Stimulated activated CD4-positive, alpha-beta T cell treated with anti-CD3 and anti-CD28 coated beads, TNF-alpha, amount 100 ng/mL, for 1 hour (primary cell): ENCODE measurements around the gene KIF25.

Experiments
- DNase-seq, 3 donors: peaks; one replicate each; pipeline ENCODE4 v3.0.0-alpha.2; 2020; ENCODE audit warnings: low read depth in 3 of 3, low spot score in 1 of 3

KIF25 gene

DNA sequence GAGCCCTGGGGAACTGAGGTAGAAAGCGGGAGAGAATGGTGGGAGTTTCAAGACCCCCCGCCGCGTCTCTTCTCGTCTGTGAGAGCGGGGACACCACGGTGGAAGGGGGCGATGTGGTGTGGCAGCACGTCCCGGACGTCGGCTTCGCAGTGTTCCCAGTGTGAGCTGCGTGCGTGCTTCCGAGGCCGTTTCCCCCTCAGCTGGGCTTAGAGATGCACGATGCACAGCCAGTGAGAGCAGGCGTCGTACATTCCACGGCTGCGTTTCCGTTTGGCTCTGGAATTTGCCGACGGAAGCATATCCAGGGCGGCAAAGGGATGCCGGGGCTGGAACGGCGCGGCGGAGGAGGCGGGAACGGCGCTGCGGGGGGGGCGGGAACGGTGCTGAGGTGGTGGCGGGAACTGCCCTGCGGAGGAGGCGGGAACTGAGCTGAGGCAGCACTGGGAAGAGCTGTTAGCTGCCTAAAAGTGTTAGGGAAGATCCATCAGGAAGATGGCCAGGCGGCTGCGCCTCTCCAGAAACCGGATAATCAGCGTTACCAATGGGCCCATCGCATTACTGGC, 37.7 kb downstream of the KIF25 start:
- no peak for DNase-seq

DNA sequence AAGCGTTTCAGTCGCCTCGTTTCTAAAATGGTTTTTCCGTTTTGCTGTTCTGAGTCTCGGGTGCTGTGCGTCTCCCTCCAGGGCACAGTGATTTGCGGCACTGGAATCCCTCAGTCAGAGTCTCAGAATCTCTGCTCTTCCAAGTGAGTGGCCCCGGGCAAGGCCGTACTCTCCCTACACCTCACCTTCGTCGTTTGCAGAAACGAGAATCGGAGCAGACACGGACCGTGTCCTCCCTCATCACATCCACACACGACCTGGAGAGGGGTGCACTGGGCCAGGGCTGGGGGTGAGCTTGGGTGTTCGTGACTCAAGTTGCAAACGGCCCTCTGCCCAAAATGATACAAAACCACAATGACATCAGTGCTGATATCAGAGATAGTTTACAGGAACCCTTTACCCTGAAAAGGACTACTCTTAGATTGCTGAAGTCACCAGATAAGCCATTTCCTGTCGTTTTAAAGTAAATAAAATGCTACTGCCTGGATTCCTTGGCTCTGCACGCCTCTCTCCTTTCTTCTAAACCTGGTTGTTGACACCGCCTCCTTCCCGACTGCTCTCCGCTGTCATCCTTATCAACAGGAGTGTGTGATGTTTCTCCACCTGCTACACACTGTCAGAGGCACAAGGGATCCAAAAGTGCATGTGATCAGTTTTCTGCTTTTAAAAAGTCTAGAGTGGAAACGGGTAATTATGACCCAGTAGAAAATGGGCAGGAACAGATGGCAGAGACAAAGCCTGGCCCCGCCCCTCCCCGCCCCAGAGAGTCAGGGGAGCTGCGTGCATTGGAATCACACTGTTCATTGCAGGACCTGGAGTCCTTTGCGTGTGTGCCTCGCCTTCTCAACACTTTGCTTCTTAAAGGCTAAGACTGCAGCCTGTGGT, 38.4 kb downstream of the KIF25 start:
- DNase-seq = no peak

DNA sequence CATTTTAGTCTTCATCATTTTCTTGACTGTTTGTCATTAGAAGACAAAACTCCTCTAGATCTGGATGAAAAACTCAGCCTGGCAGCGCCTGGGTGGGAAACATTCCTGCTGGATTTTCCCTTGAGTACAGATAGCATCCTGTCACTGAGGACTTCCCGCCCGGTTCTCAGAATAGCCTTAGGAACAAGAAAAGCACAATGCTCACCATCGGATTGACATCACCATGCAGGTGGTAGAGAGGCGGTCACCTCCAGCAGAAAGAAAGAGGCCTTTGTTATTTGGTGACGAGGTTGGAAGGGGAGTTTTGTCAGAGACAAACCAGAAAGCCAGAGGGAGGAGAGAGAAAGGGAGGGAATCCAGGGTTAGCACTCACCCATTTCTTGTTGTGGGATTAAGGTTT, 39.8 kb downstream of the KIF25 start:
- no peak for DNase-seq

DNA sequence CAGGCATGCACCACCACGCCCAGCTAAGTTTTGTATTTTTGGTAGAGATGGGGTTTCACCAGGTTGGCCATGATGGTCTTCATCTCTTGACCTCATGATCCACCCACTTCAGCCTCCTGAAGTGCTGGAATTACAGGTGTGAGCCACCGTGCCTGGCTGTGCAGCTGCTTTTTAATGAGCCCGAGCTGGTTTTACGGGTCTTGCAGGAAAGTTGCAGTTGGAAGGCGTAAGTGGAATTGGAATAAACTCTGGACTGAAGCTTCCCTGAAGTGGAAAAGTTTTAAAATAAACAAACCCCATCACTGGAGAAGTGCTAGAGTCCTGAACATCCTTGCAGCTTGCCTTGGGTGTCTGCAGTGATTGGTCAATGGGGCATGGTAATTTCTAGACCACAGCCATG, 40.4 kb downstream of the KIF25 start:
- no peak for DNase-seq

DNA sequence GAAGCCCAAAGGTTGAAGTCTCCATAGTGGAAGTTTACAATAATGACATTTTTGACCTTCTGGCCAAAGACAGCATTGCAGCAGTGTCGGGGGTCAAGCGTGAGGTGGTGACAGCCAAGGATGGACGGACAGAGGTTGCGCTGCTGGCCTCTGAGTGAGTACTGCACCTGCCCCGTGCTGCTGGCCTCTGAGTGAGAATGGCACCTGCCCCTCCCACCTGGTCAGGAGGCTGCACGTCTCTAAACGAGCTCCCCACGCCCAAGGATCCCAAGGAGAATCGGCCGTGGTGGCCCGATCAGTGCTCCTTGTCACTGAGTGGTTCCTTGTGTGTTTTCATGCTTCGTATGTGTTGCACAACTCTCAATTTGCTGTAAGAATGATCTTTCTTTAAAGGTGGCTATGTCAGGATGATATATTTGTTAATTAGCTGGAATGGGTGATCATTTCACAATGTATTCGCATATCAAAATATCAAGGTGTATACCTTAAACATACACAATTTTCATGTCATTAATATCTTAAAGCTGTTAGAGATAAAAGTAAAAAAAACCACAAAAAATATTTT, 41.2 kb downstream of the KIF25 start:
- no peak for DNase-seq

DNA sequence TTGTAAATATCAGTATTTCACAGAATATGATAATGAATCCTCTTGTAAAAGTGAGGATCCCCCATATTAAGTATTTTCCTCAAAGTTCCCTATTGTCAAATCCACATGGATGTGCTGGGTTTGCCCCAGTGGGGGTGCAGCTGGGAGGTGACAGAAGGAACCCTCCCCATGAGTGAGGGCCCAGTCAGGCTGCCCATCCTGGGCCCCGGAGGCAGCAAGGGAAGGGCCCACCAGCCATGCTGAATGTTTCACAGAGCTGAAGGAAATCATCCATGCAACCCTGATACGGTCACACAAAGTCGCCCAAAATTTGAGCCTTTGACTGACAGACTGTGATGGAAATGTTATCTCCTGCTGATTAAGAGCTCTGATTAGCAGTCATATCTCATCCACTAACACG, 41.8 kb downstream of the KIF25 start:
- DNase-seq = no peak

DNA sequence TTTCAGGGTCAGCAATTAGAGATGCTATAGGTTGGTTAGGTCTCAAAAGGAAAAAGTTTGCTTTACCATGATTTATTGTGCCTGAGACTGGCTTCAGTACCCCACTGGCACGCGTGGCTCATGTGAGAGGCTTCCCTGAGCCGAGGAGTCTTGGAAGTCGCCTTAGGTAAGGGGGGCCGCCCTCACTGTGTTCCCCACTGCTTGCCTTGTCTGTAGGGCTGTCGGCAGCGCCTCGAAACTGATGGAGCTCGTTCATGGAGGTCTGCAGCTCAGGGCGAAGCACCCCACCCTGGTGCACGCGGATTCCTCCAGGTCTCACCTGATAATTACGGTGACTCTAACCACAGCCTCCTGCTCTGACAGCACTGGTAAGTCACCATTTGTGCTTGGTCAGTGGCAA, 42.4 kb downstream of the KIF25 start:
- no peak for DNase-seq

DNA sequence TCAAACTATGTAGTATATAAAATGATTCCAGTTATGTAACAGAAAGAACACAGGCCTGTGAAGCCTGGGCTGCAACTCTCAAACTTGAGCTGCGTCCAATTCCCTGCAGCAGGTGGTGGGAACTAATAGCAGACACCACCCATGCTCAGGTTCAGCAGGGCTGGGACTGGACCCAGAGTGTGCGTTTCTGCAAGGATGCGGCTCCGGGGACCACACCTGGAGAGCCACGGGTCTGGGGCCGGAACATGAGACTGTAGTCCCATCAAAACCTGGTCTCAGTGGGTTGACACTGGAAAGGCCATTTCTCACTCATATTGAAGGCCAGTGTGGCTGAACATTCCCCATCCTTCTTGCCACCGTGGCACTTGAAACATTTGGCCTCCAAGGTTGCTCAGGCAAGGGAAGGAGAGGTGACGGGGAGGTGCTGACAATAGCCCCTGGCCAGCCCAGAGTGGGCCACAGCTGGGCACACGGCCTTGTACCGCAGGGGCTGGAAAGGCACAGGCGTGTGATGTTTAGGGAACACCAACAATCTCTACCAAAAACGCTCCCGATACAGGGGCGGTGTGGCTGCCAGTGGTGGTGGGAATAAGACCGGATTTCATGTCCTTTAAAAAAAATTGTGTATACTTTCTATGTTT, 43.5 kb downstream of the KIF25 start:
- DNase-seq = no peak

DNA sequence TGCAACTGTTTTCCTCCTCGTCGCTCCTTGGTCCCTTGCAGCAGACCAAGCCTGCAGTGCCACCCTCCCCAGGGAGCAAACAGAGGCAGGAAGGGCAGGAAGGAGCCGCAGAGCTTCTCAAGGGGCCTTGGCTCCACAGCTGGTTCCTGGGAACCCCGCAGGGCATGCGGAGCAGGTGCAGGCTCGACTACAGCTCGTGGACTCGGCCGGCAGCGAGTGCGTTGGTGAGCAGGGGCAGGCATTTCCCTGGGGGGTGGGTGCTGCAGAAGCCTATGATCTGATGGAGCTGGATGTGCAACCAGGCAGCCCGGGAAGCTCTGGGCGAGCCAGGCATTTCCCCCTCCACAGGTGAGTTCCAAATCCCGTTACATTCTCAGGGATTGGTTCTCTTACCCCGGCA, 44.5 kb downstream of the KIF25 start:
- DNase-seq = no peak

DNA sequence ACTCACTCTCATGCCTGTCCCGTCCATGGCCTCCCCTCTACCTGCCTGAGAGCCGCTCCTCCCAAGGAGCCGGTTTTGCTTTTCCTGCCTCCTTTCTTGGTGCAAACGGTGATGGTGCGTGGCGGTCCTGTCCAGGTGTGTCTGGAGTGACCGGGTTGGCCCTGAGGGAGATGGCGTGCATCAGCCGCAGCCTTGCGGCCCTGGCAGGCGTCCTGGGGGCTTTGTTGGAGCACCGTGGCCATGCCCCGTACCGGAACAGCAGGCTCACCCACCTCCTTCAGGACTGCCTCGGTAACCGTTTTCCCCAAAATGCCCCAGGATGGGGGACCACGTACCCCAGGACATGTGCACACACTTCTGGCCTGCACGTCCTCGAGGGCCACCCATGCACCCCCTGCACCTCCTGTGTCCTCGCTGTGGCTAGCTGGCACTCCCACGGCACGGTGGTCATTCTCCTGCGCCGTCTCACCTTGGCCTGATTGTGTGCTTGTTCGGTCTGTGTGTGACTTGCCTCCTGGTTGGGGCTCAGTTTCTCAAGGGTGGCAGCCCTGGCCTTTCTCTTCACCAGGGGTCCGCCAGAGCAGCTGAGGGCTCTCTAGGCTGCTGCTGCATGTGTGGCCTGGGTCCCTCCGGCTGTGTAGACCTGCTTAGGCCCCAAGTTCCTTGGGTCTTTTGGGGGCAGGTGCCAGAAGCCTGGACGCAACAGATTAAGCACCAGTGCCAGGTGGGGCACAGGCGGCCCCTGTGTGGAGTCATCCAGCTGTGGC, 45.1 kb downstream of the KIF25 start:
- no peak for DNase-seq

DNA sequence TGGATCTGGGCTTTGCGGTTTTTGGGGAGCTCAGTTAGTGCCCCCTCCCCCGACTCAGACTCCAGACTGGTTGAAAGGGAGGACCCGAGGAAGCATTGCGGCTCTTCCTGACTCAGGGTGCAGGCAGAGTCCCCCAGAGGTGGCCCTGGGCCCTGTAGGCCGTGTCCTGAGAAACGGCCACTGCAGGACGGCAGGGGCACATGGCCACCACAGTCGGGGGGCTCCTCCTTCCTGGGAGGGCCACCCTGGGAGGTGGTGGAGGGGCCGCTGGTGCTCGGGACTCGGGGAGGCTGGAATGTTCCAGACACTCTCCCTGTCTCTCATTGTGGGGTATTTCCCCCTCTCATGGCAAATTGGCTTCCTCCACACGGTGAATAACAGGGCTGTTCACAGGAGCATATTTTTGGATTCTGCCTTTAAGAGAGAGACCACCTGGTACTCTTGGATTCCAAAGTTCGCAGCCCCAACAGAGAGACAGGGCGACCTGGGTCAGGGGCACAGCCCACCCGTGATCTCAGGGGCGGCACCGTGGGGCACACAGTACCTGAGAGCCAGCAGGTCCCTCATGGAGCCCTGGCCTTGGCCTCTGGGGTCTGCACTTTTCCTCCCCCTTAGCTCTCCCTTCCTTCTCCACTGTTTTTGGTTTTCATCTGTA, 45.8 kb downstream of the KIF25 start:
- no peak for DNase-seq

DNA sequence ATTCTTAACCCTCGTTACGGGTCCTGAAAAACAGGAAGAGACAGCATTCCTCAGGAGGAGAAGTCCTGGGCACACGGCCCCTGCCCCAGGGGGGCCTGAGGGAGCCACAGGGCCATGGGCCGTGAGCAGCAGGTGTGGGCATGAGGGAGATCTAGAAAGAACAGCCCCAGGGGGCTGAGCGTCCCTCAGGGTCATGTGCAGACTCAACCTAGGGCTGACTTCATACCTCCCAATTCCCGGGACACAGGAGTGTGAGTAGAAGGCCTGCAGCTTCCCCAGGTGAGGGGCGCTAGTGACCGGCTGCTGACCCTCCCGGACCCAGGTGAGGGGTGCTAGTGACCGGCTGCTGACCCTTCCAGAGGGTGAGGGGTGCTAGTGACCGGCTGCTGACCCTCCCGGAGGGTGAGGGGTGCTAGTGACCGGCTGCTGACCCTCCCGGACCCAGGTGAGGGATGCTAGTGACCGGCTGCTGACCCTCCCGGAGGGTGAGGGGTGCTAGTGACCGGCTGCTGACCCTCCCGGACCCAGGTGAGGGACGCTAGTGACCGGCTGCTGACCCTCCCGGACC, 46.5 kb downstream of the KIF25 start:
- DNase-seq = no peak

DNA sequence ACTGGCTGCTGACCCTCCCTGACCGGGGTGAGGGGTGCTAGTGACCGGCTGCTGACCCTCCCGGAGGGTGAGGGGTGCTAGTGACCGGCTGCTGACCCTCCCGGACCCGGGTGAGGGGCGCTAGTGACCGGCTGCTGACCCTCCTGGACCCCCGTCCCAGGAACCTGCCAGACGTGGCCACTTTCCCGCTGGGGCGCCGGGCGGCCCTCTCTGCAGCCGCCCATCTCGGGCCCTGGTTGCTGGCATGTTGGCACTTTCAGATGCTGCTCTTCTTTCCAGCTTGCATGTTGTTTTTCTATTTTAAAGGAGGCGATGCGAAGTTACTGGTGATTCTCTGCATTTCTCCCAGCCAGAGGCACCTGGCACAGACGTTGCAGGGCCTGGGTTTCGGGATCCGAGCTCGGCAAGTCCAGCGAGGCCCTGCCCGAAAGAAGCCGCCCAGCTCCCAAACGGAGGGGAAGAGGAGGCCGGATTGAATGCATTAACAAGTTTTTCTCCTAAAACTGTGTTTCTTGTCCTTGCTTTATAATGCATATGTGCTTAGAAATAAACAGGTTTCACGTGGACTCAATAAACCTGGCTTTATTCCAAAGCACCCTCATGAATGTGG, 47.2 kb downstream of the KIF25 start:
- no peak for DNase-seq

DNA sequence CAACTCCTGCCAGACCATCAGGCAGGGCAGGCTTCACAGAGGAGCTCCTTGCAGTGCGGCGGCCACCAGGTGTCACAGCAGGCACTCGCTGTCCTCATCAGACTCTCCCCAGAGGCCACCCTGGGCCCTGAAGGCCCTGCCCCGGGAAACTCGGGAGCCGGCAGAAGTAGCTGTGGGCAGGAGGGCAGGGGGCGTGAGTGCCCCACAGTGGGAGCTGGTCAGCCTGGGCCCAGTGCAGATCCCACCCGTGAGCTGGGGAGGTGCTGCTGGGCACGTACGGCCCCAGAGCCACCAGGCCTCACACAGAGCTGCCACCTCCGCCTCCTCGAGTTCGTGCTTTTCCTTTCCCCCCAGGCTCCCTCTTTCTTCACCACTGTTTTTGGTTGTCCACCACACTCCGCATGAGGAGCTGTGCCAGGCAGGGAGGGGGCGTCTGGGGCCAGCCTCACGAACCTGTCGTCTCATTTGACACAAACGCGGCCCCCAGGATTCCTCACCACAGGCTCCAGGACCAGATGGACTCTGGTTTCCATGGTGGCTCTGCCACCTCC, 47.7 kb downstream of the KIF25 start:
- DNase-seq = no peak

DNA sequence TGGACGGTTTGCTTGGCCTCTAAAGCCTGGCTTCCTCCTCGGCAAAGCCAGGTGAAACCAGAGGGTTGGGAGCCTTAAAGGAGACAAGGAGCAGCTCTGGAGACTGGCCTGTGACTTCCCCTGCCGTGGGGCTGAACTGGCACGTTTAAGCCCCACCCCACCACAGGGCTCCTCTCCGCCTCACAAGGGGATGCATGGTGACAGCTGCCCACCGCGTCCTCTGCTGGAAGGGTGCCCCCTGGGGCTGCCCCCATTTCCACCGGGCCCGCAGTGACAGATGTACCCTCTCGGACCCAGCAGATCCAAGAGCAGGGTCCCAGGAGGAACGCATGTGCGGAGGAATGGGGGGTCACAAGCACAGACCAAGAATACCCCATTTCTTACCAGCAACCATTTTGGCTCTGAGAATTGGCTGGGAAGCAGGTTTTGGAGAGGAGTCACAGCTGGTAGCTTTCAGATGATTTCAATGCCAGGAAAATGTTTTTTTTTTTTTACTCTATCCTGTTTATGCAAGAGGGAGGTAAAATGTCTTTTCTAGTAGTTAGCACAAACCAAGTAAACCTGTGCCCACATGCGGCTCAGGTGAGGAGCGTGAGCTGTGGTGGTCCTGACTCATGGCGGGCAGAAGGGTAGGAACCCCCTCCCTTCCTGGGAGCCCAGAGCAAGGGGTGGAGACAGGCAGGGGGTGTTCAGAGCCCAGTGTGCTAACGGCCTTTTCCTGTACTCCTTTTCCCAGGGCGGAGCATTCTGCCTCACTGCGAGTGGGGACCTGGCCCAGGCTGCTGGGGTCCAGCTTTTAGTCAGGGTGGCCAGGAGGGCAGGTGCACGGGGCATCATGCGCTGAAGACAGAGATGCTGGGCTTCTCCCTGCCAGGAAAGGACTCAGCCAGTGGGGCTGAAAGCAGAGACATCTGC, 48.5 kb downstream of the KIF25 start:
- no peak for DNase-seq

DNA sequence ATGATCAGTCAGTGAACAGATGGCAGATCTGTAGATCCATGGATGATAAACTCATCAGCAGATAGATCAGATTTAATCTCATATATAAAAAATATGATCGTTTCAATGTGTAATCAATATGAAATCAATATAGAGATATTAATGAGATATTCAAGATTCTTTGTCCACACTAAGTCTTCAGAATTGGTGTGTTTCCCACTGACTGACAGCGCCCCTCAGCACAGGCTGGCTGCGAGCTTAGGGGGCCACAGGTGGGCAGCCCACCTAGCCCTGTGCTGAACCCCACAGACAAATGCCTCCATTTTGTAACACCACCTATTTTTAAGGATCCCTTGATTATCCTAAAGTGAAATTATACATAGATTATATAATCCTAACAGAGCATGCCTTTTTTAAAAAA, 49.2 kb downstream of the KIF25 start:
- DNase-seq = no peak

DNA sequence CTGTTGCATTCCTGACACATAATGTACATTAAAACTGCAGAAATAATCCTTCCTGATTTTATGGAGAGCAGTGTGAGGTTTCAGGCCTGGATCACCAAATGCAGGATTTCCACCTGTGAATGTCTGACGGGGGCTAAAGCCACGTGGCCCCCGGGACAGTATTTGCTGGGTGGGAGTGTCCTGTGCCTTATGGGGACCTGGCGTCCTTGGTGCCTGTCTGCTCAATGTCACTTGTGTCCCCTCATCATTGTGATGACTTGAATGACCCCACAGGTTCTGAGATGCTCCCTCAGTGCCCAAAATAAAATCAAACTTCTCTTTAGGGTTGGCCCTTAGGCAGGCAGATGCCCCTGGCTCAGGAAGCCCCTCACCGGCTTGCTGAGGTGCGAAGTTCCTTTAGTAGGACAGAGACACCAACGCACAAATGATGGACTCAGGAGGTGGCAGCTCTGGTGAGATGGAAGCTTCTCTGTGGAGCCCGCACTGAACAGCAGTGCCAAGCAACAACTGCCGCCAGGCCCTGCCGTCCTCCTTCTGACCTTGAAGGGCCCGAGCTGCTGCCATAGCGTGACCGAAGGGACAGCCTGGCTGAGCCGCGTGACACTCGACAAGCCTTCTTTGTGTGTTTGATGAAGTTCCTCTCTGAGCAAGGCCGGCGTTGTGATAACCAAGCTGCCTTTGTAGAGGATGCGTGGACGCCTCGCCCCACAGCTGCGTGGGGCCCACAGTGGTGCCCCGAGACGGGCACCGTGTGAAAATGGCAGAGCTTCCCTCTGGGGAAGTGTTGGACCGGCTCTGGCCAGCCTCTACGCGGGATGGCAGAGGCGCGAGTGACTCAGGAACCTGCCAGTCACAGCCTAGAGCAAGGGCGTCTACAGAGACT, 50.6 kb downstream of the KIF25 start:
- DNase-seq = no peak

DNA sequence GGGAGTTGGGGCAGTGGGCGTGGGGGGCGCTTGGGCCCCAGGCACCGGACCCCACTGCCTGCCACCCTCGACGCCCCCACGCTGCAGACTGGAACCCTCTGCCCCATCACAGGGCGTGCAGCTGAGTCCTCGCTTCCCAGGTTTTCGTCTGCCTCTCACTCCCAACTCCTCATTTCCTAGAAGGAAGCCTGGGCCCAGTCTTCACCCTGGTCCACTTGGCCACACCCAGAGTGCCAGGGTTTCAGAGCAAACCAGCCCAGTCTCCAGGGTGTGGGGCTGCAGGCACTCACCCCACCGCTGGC, 51.2 kb downstream of the KIF25 start:
- DNase-seq = no peak
